Measurements from ENCODE around the gene CD74. TPM values are rescaled to one million over a fixed set of nuclear protein-coding genes. Genes with fewer than 3 reads are reported as not detected.

CD74 gene
- total and polyA plus RNA-seq, 10 of the 15 experiments (the other 5 are each of a cell fraction or from before 2014, with no cell fraction given): 1,387 to 11,063 (median 3,922) TPM

- TF ChIP-seq, protein P1, sequence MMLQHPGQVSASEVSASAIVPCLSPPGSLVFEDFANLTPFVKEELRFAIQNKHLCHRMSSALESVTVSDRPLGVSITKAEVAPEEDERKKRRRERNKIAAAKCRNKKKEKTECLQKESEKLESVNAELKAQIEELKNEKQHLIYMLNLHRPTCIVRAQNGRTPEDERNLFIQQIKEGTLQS (IDR thresholded peaks at IDR 0.05; ENCODE audit: borderline replicate concordance, extremely low read depth, low read depth, low read length): no peak
- no peak for TF ChIP-seq ZNF207 (IDR thresholded peaks at IDR 0.05; ENCODE audit: borderline replicate concordance)
- no peak for TF ChIP-seq NRF1 (conservative IDR thresholded peaks at IDR 0.05; ENCODE audit: low read depth, low read length)
- 0 out of 2 replicates have a peak, but pooled peaks have one; percentile 1 for TF ChIP-seq RUNX3 (IDR thresholded peaks at IDR 0.05; ENCODE audit: low read length)
- no peak for TF ChIP-seq BACH1 (IDR thresholded peaks at IDR 0.05; ENCODE audit: borderline replicate concordance)
- no peak for TF ChIP-seq BCLAF1 (IDR thresholded peaks at IDR 0.05)
- no peak for TF ChIP-seq ZBTB40 (IDR thresholded peaks at IDR 0.05; ENCODE audit: borderline replicate concordance)
Measured at GRCh38 chr5:150431574-150431973, 18.9 kb upstream of the CD74 start (continued).

All from GM12878 (cell line).